DMS 273 (cell line): ENCODE data around the gene SPTBN5.
A peak's percentile ranks its signal among the peaks of the same experiment; 100 is the strongest.

Experiments
- DNase-seq: peaks from one replicate; lab custom pipeline; 2025; ENCODE audit not compliant: unreplicated experiment; lab: John Stamatoyannopoulos, UW

Gene SPTBN5

GRCh38 chr15:41868321-41868720 is 25.5 kb downstream of the SPTBN5 start:
- no peak for DNase-seq

GRCh38 chr15:41866872-41867579 is 26.8 kb downstream of the SPTBN5 start:
- DNase-seq: no peak

DNA sequence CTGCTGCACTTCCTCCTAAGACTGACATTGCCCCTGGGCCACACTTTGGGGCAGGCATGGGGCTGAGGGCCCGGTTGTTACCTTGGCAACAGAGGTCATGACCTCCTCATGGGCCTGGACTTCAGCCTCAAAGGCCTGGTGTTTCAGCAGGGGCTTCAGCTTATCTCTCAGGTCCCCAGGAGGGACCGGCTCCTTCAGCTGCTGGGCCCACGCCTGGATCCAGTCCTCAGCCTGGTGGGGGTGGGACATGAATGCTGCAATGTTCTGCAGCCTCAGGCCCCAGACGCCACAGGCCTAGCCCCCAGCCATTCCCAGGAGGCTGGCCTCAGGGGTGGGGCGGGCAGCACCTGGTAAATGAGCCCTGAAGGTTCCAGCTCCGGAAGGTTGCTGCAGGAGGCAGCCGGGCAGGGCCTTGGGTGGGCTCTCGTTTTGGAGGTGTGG is 27.6 kb downstream of the SPTBN5 start:
- DNase-seq: no peak

GRCh38 chr15:41865490-41866055 is 28.3 kb downstream of the SPTBN5 start:
- DNase-seq: no peak

DNA sequence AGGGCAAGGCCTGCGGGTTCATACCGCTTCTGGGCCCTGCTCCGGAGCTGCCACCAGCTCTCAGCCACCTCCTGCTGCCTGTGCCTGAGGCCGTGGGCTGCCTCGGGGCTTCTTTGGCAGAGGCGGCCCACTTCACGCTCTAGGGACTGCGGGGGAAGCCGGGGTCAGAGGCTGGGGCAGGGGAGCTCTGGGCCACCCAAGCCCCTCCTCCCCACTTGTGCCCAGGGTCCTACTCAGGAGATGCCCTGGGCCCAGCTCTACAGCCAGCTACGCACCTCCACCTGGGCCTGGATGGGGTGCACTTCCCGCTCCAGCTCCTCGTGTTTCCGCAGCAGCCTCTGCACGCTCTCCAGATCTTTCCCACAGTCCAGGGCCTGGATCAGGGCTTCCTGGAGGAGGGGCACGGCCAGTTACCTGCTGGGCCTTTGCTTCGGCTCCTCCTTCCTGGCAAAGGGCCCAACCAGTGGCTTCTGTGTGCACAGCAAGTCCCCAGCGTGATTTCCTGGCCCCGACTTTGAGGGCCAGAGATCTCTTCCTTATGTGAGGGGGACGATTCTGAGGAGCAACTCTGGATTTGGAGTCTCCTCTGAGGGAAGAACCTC is 31.2 kb downstream of the SPTBN5 start:
- no peak for DNase-seq

- DNase-seq: no peak
Observed at GRCh38 chr15:41861736-41862356, 32.0 kb downstream of the SPTBN5 start.

- no peak for DNase-seq
Observed at GRCh38 chr15:41860049-41860828, 33.6 kb downstream of the SPTBN5 start.

- DNase-seq: no peak
Observed at GRCh38 chr15:41858756-41859155, 35.1 kb downstream of the SPTBN5 start.

GRCh38 chr15:41857316-41857715 is 36.5 kb downstream of the SPTBN5 start:
- DNase-seq: no peak

DNA sequence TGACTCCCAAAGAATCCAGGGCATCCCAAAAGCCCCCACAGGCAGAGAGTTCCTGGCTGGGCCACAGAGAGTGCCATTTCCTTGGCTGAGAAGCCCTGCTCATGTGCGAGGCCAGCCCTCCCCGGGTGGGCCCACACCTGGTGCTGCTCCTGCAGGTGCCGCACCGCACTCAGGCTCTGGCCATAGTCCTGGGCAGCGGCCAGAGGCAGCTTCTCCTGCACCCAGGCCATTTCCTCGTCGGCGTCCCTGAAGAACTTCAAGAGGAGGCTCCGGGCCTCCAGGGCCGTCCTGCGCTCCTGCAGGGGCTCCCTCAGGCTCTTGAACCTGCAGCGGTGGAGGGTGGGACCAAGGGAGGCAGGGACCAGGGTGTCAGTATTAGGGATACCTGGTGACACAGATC is 37.1 kb downstream of the SPTBN5 start:
- no peak for DNase-seq

- no peak for DNase-seq
Observed at GRCh38 chr15:41856262-41856661, 37.6 kb downstream of the SPTBN5 start.

DNA sequence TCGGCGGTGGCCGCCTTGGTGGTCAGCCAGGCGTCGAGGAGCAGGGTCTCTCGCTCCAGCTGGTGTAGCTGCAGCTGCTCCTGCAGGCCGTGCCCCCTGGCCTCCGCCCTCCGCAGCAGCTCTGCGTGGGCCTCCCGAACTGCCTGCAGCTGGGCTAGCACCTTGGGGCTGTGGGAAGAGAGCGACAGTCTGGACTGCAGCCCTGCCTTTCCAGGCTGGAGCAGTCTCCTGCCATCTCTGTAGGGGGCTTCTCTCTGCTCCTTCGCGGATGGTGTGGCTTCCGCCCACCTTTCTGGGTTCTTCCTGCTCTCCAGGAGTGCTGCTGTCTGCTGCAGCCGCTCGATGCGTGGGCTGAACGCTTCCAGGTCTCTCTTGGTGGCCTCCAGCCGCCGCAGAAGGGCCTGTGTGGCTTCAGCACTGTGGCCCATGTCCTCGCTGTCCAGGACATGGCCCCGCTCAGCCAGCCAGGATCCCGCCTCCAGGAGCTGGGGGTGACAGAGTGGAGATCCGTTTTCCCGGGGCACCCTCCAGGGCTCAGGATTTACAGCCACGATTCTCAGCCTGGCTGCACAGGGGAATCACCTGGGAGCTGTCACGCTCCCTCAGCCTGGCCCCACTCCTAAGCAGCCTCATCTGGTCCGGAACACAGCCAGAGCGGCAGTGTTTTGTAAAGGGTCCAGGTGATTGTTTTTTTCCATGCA is 38.4 kb downstream of the SPTBN5 start:
- DNase-seq: no peak

- DNase-seq: no peak
Observed at GRCh38 chr15:41854443-41854842, 39.4 kb downstream of the SPTBN5 start.

DNA sequence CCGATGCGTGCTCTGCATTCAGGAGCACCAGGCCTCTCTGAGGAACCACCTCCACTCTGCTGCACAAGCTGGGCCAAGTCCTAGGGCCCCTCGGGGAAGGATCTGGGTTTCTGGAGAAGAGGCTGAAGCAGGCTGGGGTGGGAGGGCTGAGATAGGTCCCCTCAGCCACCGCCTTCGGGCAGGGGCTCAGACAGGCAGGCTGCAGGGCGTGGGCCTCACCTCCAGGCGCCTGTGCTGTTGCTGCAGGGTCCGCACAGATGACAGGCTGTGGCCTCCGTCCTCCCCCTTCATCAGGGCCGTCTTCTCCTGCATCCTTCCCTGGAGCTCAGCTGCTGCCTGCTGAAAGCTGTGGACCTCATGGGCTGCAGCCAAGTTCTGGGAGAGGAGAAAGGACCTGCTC is 40.0 kb downstream of the SPTBN5 start:
- DNase-seq: no peak

DNA sequence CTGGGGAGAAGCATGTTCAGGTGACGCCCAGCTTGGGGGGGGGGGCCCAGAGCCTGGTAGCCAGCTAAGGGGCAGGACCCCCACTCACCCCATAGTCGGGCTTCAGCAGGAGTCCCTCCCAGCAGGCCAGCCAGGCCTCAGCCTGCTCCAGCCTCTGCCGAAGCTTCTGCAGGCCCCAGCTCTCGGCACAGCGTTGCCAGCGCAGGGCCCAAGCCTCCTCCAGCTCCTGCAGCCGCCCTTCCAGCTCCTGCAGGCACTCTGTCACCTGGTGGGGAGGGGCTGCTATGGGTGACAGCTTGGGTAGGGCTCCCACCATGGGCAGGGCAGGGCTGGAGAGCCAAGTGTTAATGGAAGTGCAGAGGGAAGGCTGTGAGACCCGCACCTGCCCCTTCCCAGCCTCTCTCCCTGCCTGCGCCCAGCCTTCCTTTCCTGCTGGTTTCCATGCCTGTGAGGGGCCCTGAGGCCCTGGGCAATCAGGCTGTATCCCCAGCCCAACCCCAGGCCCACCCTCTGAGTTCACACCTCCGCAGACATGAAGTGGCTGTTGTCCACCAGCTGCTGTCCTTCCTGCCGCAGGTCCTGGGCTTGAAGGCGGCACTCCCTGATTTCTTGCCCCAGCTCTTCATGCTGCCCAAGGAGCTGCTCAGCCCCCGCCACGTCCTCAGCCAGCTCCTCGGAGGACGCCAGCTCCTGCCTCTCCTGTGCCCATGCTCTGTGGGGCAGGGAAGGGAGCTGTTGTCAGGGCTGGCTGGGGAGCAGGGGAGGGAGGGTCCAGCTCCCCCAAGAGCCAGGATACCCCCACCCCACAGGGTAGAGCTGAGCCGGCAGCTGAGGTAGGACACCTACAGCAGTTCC is 40.9 kb downstream of the SPTBN5 start:
- DNase-seq: peak; percentile 20

GRCh38 chr15:41851755-41852370 is 42.0 kb downstream of the SPTBN5 start:
- DNase-seq: peak; percentile 59

DNA sequence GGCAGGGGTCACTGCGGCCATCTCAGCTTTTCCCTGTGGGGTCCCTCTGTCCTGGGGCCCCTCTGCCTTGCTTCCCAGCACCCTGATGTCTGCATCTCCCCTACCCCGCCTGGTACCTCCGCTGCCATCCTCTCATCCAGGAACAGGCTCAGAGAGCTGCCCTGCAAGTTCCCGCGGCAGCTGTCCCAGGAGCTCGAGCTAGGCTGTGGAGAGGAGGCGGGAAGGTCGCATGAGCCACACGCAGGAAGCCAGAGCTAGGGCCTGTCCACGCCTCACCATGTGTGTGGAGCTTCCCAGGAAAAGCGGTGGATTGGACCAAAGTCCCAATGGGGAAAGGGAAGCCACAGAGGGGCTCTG is 42.7 kb downstream of the SPTBN5 start:
- peak; percentile 51 for DNase-seq

DNA sequence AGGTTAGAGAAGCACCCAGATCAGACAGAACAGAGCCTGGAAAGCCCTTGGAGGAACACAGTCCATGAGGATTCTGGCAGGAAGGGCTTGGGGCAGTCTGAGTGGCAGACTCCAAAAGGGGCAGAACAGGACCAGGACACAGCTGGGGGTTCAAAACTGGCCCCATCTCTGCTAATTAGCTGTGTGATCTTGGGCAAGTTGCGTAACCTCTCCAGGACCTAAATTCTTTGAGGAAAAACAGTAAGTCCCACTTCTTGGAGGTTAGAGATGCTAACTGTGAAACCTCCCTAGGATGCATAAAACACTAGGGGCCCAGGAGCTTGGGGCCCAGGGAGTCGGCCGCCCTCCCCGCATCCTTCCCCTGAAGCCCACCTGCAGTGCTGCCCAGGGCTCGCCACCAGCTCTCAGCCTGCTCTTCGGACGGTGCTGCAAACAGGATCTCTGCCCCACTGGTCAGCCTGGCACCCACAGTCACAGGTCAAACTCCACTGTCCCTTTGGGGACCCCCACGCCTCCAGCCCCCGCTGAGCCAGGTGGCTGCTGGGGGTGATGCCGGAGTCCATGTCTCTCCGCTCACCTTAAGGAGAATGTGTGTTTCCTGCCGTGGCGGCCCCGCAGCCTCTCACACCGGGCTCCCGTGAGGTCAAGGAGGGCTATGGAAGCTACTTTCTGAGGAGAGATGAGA is 43.2 kb downstream of the SPTBN5 start:
- no peak for DNase-seq

DNA sequence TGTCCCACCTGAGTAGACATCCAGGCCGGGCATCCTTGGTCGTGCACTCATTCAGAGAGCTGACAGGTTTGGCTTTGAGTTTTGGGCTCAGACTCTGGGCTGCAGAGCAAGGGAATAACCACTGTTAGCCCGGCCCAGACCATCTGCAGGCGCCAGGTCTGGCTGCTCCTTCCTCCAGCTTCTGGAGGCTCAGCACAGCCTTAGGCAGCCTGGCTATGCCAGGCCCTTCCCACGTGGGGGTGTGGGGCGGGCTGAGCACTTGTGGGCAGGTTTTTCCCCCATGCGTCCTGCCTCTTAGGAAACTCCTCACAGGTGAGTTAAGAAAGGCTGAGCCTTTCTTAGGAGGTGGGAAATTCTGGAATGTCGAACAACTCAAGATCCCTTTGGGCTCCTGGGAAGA is 44.0 kb downstream of the SPTBN5 start:
- peak; percentile 44 for DNase-seq
